GM12801 (cell line): Measurements from ENCODE around the gene ZNF358.

ENCODE experiments used
- CTCF ChIP-seq: IDR thresholded peaks from one replicate; pipeline ENCODE4 v1.5.1; 2011; ENCODE audit warnings: control low read depth; ENCODE audit not compliant: insufficient read length; ENCODE audit errors: extremely low read depth

ZNF358 gene

GRCh38 chr19:7535047-7535997, 19.4 kb downstream of the ZNF358 start, which contains the start of gene PNPLA6:
TSS of gene PNPLA6 (plus strand) at chr19:7535717. CDS start at chr19:7535789, 72 bp downstream.
- TF ChIP-seq CTCF = no peak

DNA sequence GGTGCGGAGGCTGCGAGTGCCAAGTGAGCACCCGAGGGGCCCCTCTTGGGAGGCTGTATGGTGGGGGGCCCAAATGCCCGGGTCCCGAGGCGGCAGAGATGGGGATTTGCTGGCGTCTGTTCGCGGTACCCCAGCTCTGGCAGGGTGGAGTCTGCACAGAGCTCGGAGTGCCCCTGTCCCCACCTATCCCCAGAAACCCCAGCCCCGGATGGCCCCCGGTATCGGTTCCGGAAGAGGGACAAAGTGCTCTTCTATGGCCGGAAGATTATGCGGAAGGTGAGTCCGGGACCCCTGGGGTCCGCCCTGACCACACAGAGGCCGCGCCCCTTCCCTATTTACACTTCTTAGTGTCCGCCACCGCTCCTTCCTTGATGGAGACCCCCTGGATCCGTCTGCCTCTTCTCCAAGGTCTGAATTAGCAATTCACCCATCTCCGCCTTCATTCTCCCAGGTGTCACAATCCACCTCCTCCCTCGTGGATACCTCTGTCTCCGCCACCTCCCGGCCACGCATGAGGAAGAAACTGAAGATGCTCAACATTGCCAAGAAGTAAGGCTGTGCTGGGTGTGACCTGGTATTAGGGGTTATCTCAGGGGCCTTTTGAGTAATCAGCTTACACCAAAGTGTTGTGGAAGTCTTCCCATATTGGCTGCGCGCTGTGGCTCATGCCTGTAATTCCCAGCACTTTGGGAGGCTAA, 20.2 kb downstream of the ZNF358 start:
- TF ChIP-seq CTCF = no peak

GRCh38 chr19:7539827-7540425, 24.0 kb downstream of the ZNF358 start:
- TF ChIP-seq CTCF = no peak

GRCh38 chr19:7540761-7541474, 25.0 kb downstream of the ZNF358 start:
- TF ChIP-seq CTCF = no peak

DNA sequence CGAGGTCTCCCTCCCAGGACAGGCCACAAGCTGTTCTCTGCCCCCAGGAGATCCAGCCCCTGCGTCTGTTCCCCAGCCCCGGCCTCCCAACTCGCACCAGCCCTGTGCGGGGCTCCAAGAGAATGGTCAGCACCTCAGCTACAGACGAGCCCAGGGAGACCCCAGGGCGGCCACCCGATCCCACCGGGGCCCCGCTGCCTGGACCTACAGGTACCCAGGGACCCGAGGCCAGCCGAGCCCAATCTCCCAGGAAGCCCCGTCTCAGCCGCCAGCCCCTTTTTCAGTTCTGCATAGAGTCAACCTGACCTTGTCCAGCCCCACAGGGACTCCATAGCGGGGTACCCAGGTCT, 25.5 kb downstream of the ZNF358 start:
- TF ChIP-seq CTCF = no peak

DNA sequence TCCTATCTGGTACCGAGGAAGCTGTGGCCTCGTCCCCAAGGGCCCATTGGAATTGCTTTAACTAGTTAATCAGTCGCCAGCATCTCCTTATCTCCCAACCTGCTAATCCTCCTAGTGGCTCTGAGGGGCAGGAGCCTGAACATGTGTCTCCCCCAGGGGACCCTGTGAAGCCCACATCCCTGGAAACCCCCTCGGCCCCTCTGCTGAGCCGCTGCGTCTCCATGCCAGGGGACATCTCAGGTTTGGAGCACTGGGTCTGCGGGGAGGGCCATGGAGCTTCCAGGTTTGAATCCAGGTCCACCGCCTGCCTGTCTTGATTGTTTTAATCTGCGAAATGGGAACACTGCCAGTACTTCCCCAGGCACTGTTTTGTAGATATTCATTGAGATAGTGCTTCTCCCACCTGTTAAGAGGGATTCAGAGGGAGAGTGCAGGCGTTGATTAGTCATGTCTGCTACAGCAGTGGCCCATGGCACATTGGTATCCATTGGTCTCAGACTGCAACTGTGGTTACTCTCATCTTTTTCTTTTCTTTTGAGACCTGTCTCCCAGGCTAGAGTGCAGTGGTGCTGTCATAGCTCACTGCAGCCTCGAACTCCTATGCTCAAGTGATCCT, 26.0 kb downstream of the ZNF358 start:
- no peak for TF ChIP-seq CTCF
